ENCODE data around the gene HDGF. TPM values are rescaled to one million over a fixed set of nuclear protein-coding genes. Genes with fewer than 3 reads are reported as not detected.
A peak's percentile ranks its signal among the peaks of the same experiment; 100 is the strongest.

Gene HDGF
- total and polyA plus RNA-seq, 9 of the 15 experiments (the other 6 are each of a cell fraction or from before 2014, with no cell fraction given) = 38.8 to 601 (median 400) TPM

GRCh38 chr1:156692925-156693847 is 58.3 kb downstream of the HDGF start (continued):
- peak; percentile 75 for TF ChIP-seq VEZF1 (CRISPR knock-in tag; IDR thresholded peaks at IDR 0.05)
- TF ChIP-seq SP1 (CRISPR knock-in tag; IDR thresholded peaks at IDR 0.05) = no peak; the same call in 1 of the 2 replicates
- no peak for TF ChIP-seq SAFB (IDR thresholded peaks at IDR 0.05; ENCODE audit: borderline replicate concordance, low read depth, low read length)
- no peak for TF ChIP-seq TCFL5 (CRISPR knock-in tag; conservative IDR thresholded peaks at IDR 0.05)
- TF ChIP-seq PCBP2 (IDR thresholded peaks at IDR 0.05; ENCODE audit: low read depth, low read length, poor library complexity, severe bottlenecking) = no peak
- no peak for TF ChIP-seq BDP1 (IDR thresholded peaks at IDR 0.05; ENCODE audit: insufficient read depth, insufficient read length)
- 0 out of 2 replicates have a peak, but pooled peaks have one; percentile 46 for TF ChIP-seq NKRF (IDR thresholded peaks at IDR 0.05; ENCODE audit: borderline replicate concordance)
- no peak for TF ChIP-seq ZNF639 (CRISPR knock-in tag; conservative IDR thresholded peaks at IDR 0.05 in 1 of 2, IDR thresholded peaks at IDR 0.05 in 1 of 2)
- TF ChIP-seq ZNF668 (CRISPR knock-in tag; IDR thresholded peaks at IDR 0.05) = no peak
- TF ChIP-seq CLOCK (CRISPR knock-in tag; IDR thresholded peaks at IDR 0.05; ENCODE audit: borderline replicate concordance) = no peak
- TF ChIP-seq GMEB1 (CRISPR knock-in tag; IDR thresholded peaks at IDR 0.05) = no peak
- TF ChIP-seq SIX5 (IDR thresholded peaks at IDR 0.05; ENCODE audit: borderline replicate concordance in 1 of 2, insufficient read depth in 1 of 2, low read depth in 1 of 2, low read length in 2 of 2) = no peak
- no peak for TF ChIP-seq ZNF165 (CRISPR knock-in tag; IDR thresholded peaks at IDR 0.05; ENCODE audit: borderline replicate concordance)
- TF ChIP-seq SP2 (IDR thresholded peaks at IDR 0.05; ENCODE audit: extremely low read depth, low read depth, low read length, poor library complexity, severe bottlenecking) = no peak
- no peak for TF ChIP-seq ZBTB1 (CRISPR knock-in tag; IDR thresholded peaks at IDR 0.05; ENCODE audit: borderline replicate concordance, low read depth)

Measured in K562 (cell line).